Osteocyte (in vitro differentiated cells): Measurements from ENCODE around the gene TCF23. TPM values are rescaled to one million over a fixed set of nuclear protein-coding genes. Genes with fewer than 3 reads are reported as not detected.

Experiments
- DNase-seq: peaks from one replicate; pipeline ENCODE4 v3.0.0; 2021; ENCODE audit warnings: mixed read lengths; ENCODE audit not compliant: unreplicated experiment; ENCODE audit errors: extremely low spot score
- H3K27ac Mint-ChIP-seq: one replicate; pipeline ENCODE4 v1.8.0; 2021; ENCODE audit warnings: mild to moderate bottlenecking, mixed read lengths; ENCODE audit not compliant: unreplicated experiment
- H3K27me3 Mint-ChIP-seq: one replicate; pipeline ENCODE4 v1.8.0; 2021; ENCODE audit warnings: mixed read lengths; ENCODE audit not compliant: unreplicated experiment
- H3K36me3 Mint-ChIP-seq: one replicate; pipeline ENCODE4 v1.8.0; 2021; ENCODE audit warnings: mixed read lengths; ENCODE audit not compliant: unreplicated experiment
- H3K4me1 Mint-ChIP-seq: one replicate; pipeline ENCODE4 v1.8.0; 2021; ENCODE audit warnings: mixed read lengths; ENCODE audit not compliant: unreplicated experiment
- H3K4me3 Mint-ChIP-seq: one replicate; pipeline ENCODE4 v1.8.0; 2021; ENCODE audit warnings: mild to moderate bottlenecking, moderate library complexity, mixed read lengths; ENCODE audit not compliant: unreplicated experiment
- H3K9me3 Mint-ChIP-seq: one replicate; pipeline ENCODE4 v1.8.0; 2021; ENCODE audit warnings: mixed read lengths; ENCODE audit not compliant: unreplicated experiment
- total RNA-seq: library from RNA; stranded (reverse); gene quantifications from 2 replicates; pipeline ENCODE4 v1.2.1, GENCODE V29; 2021
- TF ChIP-seq, protein P1 (sequence below): fragments of 200-600 bp; sonication (generic); IDR thresholded peaks from 2 replicates; pipeline ENCODE4 v1.5.0; 2021; ENCODE audit warnings: antibody characterized with exemption, mild to moderate bottlenecking, moderate library complexity

TCF23 gene
- total RNA-seq, 1 donor from 2014 or later: not detected

DNA sequence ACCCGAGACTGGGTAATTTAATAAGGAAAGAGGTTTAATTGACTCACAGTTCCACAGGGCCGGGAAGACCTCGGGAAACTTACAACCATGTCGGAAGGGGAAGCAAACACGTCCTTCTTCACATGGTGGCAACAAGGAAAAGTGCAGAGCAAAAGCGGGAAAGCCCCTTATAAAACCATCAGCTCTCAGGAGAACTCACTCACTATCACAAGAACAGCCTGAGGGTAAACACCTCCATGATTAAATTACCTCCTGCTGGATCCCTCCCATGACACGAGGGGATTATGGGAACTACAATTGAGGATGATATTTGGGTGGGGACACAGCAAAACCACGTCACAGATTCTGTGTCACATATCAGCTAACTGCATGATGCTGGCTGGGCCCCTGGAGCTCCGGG is 11.4 kb downstream of the TCF23 start:
- Mint-ChIP-seq H3K4me3 (no peak overlapping the region), H3K27me3 (peaks cover 8% of the 10 kb centered on the region), H3K36me3 (no peaks in the 10 kb centered on the region), H3K9me3 (no peaks in the 10 kb centered on the region), H3K4me1 (no peaks in the 10 kb centered on the region), H3K27ac (no peak overlapping the region)
- TF ChIP-seq, protein P1, sequence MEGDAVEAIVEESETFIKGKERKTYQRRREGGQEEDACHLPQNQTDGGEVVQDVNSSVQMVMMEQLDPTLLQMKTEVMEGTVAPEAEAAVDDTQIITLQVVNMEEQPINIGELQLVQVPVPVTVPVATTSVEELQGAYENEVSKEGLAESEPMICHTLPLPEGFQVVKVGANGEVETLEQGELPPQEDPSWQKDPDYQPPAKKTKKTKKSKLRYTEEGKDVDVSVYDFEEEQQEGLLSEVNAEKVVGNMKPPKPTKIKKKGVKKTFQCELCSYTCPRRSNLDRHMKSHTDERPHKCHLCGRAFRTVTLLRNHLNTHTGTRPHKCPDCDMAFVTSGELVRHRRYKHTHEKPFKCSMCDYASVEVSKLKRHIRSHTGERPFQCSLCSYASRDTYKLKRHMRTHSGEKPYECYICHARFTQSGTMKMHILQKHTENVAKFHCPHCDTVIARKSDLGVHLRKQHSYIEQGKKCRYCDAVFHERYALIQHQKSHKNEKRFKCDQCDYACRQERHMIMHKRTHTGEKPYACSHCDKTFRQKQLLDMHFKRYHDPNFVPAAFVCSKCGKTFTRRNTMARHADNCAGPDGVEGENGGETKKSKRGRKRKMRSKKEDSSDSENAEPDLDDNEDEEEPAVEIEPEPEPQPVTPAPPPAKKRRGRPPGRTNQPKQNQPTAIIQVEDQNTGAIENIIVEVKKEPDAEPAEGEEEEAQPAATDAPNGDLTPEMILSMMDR: no peak
- no peak for DNase-seq

DNA sequence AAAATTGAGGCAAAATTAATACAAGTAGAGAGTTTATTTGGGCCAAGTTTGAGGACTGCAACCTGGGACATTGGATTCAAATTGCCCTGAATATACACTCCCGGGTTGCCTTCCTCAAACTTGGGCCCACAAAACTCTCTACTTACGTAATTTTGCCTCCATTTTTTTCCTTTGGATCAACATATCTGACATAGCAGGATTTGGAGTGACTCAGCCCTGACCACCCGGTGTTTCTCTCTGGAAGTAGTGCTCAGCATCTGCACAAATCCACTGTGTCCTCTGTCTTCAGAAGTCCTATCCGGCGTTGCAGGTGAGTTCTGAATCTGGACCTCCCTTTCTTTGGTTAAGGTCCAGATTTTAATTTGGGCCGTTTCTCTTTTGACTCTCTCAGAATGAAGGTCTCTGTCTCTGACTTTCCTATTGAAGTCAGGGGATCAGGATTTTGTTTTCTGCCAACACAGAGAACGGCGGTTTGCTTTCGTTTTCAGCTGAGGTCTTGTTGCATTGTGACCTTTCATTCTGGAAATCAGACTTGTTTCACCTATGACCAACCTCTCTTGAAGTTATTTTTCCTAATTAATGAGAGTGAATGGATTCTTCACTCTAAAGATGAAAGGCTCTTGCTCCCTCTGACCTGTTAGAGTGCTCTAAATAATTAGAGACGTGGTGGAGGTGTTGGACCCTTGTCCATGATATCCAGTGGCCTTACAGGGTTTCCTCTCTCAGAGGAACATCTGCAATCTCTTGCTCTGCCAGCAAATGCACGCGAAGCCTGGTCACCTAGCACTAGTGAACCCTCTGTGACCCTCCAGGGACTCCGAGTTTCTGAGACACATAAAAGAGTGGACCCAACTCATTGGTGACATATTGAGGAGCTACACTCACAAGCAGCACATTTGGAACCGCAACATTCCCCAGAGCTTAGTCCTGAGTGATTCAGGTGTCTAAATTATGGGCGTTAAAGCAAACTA is 13.6 kb downstream of the TCF23 start:
- Mint-ChIP-seq H3K27me3 (peaks cover 12% of the 10 kb centered on the region), H3K4me3 (no peak overlapping the region), H3K4me1 (no peaks in the 10 kb centered on the region), H3K27ac (no peak overlapping the region), H3K36me3 (no peaks in the 10 kb centered on the region), H3K9me3 (no peaks in the 10 kb centered on the region)
- no peak for DNase-seq
- TF ChIP-seq, protein P1: no peak

DNA sequence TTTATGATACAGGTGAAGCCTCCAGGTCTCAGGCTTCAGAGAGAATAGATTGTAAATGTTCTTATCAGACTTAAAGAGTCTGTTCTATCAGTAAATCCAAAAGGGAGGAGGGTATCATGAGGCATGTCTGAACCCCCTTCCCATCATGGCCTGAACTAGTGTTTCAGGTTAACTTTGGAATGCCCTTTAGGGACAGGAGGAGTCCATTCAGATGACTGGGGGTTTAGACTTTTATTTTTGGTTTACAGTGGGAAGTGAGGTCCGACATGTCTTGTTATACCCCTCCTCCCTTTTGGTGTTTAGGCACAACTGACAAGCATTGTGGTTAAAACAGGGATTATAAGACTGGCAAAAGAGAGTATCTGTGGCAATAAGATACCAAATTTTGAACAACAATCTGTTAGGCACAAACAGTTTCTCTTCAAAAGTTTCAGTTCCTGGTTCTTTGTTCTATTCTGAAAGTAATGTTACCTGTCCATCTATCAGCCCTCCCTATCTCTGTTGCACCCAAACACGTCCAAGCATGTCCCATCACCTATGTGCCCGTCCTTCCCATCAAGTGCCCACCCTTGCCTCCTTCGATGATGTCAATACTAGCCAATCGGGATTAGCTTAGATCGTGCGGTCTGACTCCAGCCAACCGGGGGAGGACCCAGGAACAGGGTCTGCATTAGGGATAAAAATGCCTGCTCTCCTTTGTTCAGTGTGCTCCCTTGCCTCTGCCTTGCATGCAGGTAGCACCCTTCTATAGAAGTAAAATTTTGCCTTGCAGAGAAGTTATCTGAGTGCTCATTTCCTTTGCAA is 16.4 kb downstream of the TCF23 start:
- no peaks in the 10 kb centered on the region for H3K9me3 Mint-ChIP-seq
- H3K4me1 Mint-ChIP-seq: peaks cover 2% of the 10 kb centered on the region
- peaks cover 11% of the 10 kb centered on the region for H3K27me3 Mint-ChIP-seq
- no peak for DNase-seq
- H3K27ac Mint-ChIP-seq: no peak overlapping the region
- TF ChIP-seq, protein P1: no peak
- no peak overlapping the region for H3K4me3 Mint-ChIP-seq
- no peaks in the 10 kb centered on the region for H3K36me3 Mint-ChIP-seq

DNA sequence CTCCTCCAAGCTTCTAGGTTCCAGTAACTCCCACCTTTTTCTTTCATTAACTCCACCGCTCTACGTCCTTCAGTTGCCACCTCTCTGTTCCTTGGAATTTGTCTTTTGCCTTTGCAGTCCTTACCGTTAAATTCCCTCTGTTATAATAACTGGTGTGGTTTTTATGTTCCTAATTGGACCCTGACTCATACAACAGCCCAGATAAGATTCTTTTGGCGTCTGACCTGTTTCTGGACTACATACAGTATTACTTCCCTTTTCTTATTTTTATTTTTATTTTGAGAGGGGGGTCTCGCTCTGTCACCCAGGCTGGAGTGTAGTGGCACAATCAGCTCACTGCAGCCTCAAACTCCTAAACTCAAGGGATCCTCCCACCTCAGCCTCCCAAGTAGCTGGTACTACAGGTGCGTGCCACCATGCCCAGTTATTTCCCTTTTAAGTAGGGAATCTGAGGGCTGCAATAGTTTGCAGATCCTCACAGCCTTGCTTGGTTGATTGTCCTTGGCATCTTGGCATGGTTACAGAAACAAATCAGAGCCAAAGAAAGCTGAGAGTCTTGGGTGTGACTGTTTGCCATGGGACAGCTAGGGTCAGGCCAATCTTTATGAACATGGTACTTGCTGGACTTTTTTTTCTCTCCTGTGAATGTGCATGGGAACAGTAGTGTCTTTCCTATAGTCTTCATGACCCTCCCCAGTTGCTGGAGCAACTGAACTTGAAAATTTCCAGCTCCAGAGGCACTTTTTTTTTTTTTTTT is 22.0 kb downstream of the TCF23 start:
- DNase-seq: no peak
- no peak overlapping the region for H3K4me3 Mint-ChIP-seq
- TF ChIP-seq, protein P1: no peak
- H3K36me3 Mint-ChIP-seq: no peaks in the 10 kb centered on the region
- H3K9me3 Mint-ChIP-seq: no peaks in the 10 kb centered on the region
- H3K4me1 Mint-ChIP-seq: peaks cover 2% of the 10 kb centered on the region
- no peak overlapping the region for H3K27ac Mint-ChIP-seq
- H3K27me3 Mint-ChIP-seq: peaks cover 22% of the 10 kb centered on the region
